Large intestine (tissue), 3 donors: ENCODE results near the gene JUNB. TPM values are rescaled to one million over a fixed set of nuclear protein-coding genes. Genes with fewer than 3 reads are reported as not detected.
A peak's percentile ranks its signal among the peaks of the same experiment; 100 is the strongest.
"Not testable (repeated sequence)": the region's sequence is repeated elsewhere in the genome, so short reads cannot be mapped to it uniquely, and the experiment has no call there.

Source experiments
- DNase-seq, 2 donors: peaks; one replicate each; pipeline versions ENCODE4 v3.0.0 to v3.0.0-alpha.2; 2013
- H3K27ac ChIP-seq: one replicate; pipeline ENCODE4 v1.5.1; 2013; ENCODE audit warnings: low read length
- H3K27me3 ChIP-seq: 2 replicates; pipeline ENCODE4 v1.6.1; 2013; ENCODE audit warnings: low read length; ENCODE audit not compliant: control insufficient read depth, insufficient read depth
- H3K36me3 ChIP-seq: 2 replicates; pipeline ENCODE4 v1.6.1; 2013; ENCODE audit warnings: low read length; ENCODE audit not compliant: control insufficient read depth, insufficient read depth
- H3K4me1 ChIP-seq: one replicate; pipeline ENCODE4 v1.6.1; 2013; ENCODE audit warnings: low read length; ENCODE audit not compliant: control insufficient read depth, insufficient read depth
- H3K4me3 ChIP-seq: one replicate; pipeline ENCODE4 v1.5.1; 2013; ENCODE audit warnings: low read length
- H3K9me3 ChIP-seq: one replicate; pipeline ENCODE4 v1.6.1; 2013; ENCODE audit warnings: mild to moderate bottlenecking, low read depth, low read length, moderate library complexity; ENCODE audit not compliant: control insufficient read depth
- WGBS: methylation state at CpG from one replicate; pipeline ENCODE4 v1.1.5; 2013; ENCODE audit warnings: low lambda C conversion rate; ENCODE audit not compliant: insufficient coverage; 5-methylcytosine and 5-hydroxymethylcytosine counted together
- polyA plus RNA-seq: library from polyadenylated mRNA; unstranded; fragments of 120-200 nt; gene quantifications from one replicate; pipeline ENCODE4 v1.2.1, GENCODE V29; 2013

JUNB gene
- polyA plus RNA-seq, 1 donor: 333 TPM

DNA sequence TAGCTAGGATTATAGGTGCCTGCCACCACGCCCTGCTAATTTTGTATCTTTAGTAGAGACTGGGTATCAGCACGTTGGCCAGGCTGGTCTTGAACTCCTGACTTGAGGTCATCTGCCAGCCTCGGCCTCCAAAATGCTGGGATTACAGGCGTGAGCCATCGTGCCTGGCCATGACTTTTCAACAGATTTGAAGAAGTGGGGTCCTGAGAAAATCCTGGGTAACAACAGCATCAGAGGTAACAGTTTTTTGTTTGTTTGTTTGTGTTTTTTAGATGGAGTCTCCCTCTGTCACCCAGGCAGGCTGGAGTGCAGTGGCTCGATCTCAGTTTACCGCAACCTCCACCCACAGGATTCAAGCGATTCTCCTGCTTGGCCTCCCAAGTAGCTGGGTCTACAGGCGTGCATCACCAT is 3.7 kb downstream of the JUNB start:
- Histone ChIP-seq H3K4me3 (no peak overlapping the region), H3K27me3 (no peaks in the 10 kb centered on the region), H3K4me1 (peaks cover 42% of the 10 kb centered on the region), H3K9me3 (no peaks in the 10 kb centered on the region), H3K36me3 (peaks cover 19% of the 10 kb centered on the region), H3K27ac (peak overlapping the region; percentile 99)
- WGBS: no CpG with 5 or more reads among the region's 9 CpGs
- DNase-seq: no peak

DNA sequence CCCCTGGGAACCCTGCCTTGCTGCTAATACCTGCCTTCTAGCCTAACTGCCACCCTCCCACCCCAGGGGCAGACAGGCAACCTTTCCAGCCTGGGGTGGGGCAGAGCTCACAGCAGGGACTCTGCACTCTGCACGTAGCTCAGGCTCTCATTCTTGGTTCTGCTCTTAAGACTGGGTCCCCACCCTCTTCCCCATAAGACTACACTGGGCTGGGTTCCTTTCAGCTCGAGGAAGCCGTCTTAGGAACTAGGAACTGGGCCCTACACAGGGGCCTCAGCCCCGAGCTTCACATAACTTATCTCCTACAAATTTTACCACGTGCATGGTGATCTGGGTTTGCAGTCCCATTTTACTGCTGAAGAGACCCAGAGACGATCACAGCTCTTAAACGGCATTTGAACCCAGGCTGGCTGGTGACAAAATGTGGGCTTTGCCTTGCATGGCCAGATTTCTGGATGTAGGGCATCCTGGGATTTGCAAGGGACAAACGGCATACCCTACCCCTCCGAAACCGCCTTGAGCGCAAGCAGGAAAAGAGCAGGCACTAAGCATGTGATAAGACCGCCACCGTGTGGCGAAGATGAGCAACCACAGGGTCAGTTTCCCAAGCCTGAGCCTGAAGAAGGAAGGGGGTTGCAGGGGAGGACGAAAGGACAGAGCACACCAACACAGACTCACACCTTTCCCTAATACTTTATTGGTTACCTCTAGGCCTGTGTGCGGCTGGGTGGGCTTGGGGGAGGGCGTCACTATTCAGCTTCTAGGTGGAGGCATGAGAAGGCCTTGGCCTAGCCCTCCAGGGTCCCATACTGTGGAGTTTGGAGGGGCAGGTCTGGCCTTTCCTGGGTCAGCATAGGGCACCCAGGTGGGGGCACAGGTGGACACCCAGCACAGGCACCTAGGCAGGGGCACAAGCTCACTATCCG is 5.1 kb downstream of the JUNB start:
- Histone ChIP-seq H3K4me3 (peak overlapping the region; percentile 32), H3K27ac (peak overlapping the region; percentile 96), H3K9me3 (peaks cover 2% of the 10 kb centered on the region), H3K27me3 (no peaks in the 10 kb centered on the region), H3K36me3 (peaks cover 24% of the 10 kb centered on the region), H3K4me1 (peaks cover 42% of the 10 kb centered on the region)
- peak; percentile 96 to 98 for DNase-seq
- no CpG with 5 or more reads among the region's 18 CpGs for WGBS

DNA sequence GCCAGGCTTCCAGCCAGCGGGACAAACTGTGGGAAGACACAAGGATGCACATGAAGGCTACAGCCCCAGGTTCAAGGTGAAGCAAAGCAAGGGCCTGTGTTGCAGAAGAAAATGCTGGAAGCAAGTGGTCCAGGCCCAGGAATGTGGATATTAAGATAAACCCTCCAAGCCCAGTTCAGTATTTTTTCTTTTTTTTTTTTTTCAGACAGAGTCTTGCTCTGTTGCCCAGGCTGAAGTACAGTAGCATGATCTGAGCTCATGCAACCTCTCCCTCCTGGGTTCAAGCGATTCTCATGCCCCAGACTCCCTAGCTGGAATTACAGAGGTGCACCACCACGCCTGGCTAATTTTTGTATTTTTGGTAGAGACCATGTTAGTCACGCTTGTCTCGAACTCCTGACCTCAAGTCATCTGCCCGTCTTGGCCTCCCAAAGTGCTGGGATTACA is 5.9 kb downstream of the JUNB start:
- no CpG with 5 or more reads among the region's 6 CpGs for WGBS
- peaks cover 45% of the 10 kb centered on the region for H3K4me1 ChIP-seq
- H3K9me3 ChIP-seq: peaks cover 4% of the 10 kb centered on the region
- H3K27ac ChIP-seq: no peak overlapping the region
- no peak for DNase-seq
- H3K36me3 ChIP-seq: peaks cover 24% of the 10 kb centered on the region
- H3K4me3 ChIP-seq: no peak overlapping the region
- H3K27me3 ChIP-seq: no peaks in the 10 kb centered on the region

DNA sequence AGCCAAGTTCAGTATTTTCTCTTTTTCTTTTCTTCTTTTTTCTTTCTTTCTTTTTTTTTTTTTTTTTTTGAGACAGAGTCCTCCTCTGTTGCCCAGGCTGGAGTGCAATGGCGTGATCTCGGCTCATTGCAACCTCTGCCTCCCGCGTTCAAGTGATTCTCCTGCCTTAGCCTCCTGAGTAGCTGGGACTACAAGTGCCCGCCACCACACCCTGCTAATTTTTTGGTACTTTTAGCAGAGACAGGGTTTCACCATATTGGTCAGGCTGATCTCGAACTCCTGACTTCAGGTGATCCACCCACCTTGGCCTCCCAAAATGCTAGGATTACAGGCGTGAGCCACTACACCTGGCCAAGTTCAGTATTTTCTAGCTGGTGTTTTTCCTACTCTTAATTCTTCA is 6.3 kb downstream of the JUNB start:
- H3K27ac ChIP-seq, DNase-seq, H3K9me3 ChIP-seq, H3K4me3 ChIP-seq, H3K27me3 ChIP-seq: not testable (repeated sequence)
- peaks cover 49% of the 10 kb centered on the region for H3K4me1 ChIP-seq
- H3K36me3 ChIP-seq: peaks cover 24% of the 10 kb centered on the region
- 100% methylated on average over 1 of the region's 7 CpGs for WGBS

DNA sequence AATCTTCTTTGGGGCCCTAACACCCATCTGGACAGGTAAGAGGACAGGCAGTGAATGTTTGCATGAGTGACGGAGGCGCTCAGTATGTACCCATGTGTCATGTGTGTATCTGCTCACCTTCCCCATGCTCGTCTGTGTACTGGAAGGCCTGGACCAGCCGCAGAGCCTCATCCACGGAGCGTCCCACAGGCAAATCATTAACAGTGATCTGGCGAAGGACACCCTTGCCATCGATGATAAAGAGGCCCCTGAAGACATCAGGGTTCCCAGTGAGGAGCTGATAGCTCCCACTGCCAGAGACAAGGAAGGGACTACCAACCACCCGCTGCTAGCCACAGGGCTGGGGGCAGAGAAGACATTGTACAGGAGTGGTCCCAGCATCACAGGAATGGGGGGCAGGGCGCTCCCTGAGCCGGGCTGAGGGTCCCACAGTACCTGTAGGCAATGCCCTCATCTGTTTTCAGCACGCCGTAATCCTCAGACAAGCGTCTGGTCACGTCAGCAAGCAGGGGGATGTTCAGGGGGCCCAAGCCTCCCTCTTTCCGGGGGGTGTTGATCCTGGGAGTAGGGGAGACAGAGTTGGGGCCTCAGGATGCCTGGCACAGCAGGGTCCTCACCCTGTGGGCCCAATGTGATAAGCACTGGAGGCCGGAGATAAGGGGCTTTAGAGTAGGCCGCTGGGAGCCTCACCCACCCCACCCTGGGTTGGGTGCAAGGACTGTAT is 8.6 kb downstream of the JUNB start:
- H3K4me3 ChIP-seq: peak overlapping the region; percentile 100
- peak in 1 of 2 donors; percentile 41 for DNase-seq
- H3K27me3 ChIP-seq: no peaks in the 10 kb centered on the region
- no CpG with 5 or more reads among the region's 18 CpGs for WGBS
- no peak overlapping the region for H3K27ac ChIP-seq
- H3K9me3 ChIP-seq: peaks cover 7% of the 10 kb centered on the region
- H3K36me3 ChIP-seq: peaks cover 24% of the 10 kb centered on the region
- H3K4me1 ChIP-seq: peaks cover 40% of the 10 kb centered on the region

DNA sequence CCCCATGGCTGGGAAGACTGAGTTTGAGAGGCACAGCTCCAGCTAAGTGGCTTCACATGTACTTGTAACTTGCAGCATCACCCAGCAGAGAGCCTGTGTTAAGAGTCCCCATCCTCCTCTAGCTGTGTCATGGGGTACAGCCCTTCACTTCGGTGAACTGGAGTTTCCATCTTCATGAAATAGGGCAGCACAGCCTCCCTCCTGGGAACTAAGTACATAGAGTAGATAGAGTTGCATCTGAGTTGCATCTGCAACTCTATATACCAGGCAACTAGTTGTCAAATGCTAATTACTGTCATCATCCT is 9.1 kb downstream of the JUNB start:
- no peak for DNase-seq
- WGBS: no CpG with 5 or more reads among the region's 1 CpG
- Histone ChIP-seq H3K4me3 (peak overlapping the region; percentile 100), H3K36me3 (peaks cover 24% of the 10 kb centered on the region), H3K27ac (no peak overlapping the region), H3K4me1 (peaks cover 37% of the 10 kb centered on the region), H3K9me3 (peaks cover 7% of the 10 kb centered on the region), H3K27me3 (no peaks in the 10 kb centered on the region)

DNA sequence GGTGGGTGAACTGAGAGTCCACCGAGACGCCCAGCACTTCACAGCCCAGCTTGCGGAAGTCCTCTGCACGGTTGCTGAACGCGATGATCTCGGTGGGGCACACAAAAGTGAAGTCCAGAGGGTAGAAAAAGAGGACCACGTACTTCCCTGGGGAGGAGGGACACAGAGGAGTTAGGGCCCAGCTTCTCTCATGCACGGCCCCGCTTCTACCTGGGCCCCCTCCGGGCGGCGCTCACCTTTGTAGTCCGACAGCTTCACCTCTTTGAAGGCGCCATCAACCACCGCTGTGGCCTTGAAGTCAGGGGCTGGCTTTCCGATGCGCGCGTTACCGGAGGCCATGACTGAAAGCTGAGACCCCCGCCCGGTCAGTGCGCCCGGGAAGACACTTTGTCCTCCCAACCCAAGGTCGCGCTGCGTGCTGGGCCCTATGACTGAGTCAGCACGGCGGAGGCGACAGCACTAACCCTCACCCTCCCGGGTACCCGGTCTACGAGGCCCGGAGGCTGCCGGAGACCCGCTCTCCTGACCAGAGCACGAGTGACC is 9.7 kb downstream of the JUNB start:
- no CpG with 5 or more reads among the region's 38 CpGs for WGBS
- Histone ChIP-seq H3K36me3 (peaks cover 24% of the 10 kb centered on the region), H3K9me3 (peaks cover 7% of the 10 kb centered on the region), H3K27ac (peak overlapping the region; percentile 84), H3K4me3 (peak overlapping the region; percentile 100), H3K27me3 (no peaks in the 10 kb centered on the region), H3K4me1 (peaks cover 32% of the 10 kb centered on the region)
- DNase-seq: peak in 1 of 2 donors; percentile 56

DNA sequence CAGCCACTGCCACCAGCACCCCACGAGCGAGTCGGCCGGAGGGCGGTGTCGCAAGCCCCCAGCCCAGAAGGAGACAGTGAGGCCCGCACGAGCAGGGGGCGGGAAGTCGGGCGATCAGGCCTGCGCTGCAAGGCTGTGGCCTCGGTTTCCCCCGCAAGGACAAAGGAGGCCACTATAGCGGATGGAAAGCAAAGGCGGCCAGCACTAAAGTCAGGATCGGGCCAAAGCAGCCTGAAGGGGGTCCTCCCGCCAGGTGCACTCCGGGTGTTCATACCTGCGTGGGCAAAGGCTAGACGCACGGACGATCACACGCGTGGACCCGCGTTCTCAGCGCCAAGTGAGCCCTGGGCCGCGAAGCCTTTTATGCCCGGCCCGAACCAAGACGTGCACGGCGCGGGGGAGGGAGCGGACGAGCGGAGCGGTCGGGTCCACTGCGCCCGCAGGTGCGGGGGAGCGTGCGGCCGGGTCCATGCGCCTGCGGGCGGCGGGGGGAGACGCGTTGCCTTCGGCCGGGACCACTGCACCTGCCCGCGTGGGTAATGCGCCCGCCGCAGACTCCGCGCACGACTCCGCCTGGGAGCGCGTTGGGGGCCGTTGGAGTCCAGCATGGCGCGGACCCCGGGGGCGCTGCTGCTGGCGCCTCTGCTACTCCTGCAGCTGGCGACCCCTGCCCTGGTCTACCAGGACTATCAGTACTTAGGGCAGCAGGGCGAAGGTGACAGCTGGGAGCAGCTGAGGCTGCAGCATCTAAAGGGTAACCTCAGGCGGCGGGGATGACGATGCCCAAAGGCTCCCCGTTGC is 10.4 kb downstream of the JUNB start, which contains the start of the genes PRDX2 and THSD8:
Gene PRDX2, minus strand, starts transcription at position 335 of the 801 bp plus-strand sequence. CDS start 539 bp downstream, outside the sequence.
Gene THSD8, plus strand, starts transcription at position 604 of the 801 bp plus-strand sequence. Its CDS starts 3 bp downstream, at position 607.
- peak within 1 kb of the TSS; percentile 100 for H3K4me3 ChIP-seq
- peak; percentile 73 to 90 for DNase-seq
- peaks cover 24% of the 10 kb centered on the region for H3K36me3 ChIP-seq
- peaks cover 7% of the 10 kb centered on the region for H3K9me3 ChIP-seq
- H3K4me1 ChIP-seq: peaks cover 27% of the 10 kb centered on the region
- H3K27me3 ChIP-seq: no peaks in the 10 kb centered on the region
- H3K27ac ChIP-seq: peak within 1 kb of the TSS; percentile 84
- WGBS: no CpG with 5 or more reads among the region's 78 CpGs

DNA sequence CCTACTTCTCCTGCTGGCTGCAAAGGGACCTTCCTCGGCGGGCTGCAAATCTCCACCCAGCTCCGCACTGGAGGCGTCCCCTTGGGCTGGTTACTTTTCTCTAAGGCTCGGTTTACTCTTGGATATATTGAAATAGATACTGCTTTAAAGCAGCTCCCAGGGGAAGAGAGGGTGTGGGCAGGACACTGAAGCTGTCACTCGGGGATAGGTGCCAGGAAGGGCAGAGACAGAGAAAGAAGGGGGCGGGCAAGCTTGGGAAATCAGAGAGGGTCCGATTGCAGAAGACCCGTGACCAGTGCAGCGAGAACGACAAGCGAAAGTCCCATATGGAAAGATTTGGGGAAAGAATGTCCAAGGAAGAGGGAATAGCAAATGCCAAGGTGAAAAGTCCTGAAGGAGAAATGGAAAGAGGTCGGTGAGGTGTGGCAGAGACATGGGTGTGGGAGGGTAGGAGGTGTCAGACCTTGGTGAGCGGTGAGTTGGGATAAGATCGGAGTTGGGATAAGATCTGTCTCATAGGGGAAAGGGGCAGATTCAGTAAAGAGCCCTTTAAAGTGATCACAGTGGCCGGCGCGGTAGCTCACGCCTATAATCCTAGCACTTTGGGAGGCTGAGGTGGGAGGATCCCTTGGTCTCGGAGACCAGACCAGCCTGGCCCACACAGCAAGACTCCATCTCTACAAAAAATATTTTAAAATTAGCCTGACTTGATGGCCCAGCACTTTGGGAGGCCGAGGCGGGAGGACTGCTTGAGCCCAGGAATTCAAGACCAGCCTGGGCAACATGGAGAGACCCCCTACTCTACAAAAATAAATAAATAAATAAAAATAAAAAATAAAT is 11.2 kb downstream of the JUNB start:
- Histone ChIP-seq H3K36me3 (peaks cover 17% of the 10 kb centered on the region), H3K27me3 (no peaks in the 10 kb centered on the region), H3K4me1 (peaks cover 32% of the 10 kb centered on the region), H3K9me3 (peaks cover 7% of the 10 kb centered on the region), H3K4me3 (peak overlapping the region; percentile 100), H3K27ac (no peak overlapping the region)
- no peak for DNase-seq
- WGBS: 14% methylated on average over 2 of the region's 22 CpGs
